GM21723 (cell line): ENCODE measurements around the gene SH3PXD2B.
"Not testable (repeated sequence)": the region's sequence is repeated elsewhere in the genome, so short reads cannot be mapped to it uniquely, and the experiment has no call there.

ENCODE experiments used
- ATAC-seq: cut with Tn5 transposase; IDR thresholded peaks from one replicate; pipeline ENCODE4 v1.9.1; 2021; ENCODE audit warnings: mild to moderate bottlenecking, moderate library complexity; ENCODE audit not compliant: unreplicated experiment

The SH3PXD2B gene

DNA sequence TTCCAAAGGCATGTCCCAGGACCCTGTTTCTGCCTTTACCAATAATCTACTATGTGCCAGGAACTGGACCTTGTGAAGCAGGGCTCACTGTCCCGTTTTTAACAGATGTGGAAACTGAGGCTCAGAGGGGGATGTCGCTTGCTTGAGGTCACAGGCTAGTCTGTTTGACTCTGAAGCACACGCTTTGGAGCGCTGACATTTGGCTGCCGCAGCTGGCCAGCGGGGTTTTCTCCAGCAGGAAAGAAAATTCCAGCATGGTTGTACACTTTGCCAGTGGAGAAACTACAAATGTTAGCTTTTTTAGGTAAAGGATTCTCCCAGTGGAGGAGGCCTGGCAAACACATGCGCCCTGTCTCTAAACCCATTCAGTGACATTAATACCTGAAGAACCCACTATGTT is 50.5 kb downstream of the SH3PXD2B start:
- ATAC-seq, result no peak

GRCh38 chr5:172403189-172403796 is 51.0 kb downstream of the SH3PXD2B start:
- ATAC-seq, result no peak

- no peak for ATAC-seq
These were observed 51.7 kb downstream of the SH3PXD2B start for GRCh38 chr5:172402531-172403188.

GRCh38 chr5:172402031-172402430 is 52.3 kb downstream of the SH3PXD2B start:
- not testable (repeated sequence) for ATAC-seq

DNA sequence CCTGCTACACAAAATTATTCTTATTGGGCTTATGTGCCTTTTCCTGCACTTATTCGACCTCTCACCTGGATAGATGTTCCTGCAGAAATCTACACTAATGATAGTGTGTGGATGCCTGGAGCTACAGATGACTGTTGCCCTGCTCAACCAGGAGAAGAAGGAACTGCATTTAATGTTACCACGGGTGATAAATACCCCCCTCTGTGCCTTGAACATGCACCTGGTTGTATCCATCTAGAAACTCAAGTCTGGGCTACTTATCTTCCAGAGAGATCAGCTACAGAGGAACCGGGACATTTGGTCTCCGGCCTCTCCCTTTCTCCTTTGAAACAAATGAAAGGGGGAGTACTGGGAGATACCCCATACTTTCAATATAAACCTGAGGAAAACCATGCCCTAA is 54.5 kb downstream of the SH3PXD2B start:
- no peak for ATAC-seq

DNA sequence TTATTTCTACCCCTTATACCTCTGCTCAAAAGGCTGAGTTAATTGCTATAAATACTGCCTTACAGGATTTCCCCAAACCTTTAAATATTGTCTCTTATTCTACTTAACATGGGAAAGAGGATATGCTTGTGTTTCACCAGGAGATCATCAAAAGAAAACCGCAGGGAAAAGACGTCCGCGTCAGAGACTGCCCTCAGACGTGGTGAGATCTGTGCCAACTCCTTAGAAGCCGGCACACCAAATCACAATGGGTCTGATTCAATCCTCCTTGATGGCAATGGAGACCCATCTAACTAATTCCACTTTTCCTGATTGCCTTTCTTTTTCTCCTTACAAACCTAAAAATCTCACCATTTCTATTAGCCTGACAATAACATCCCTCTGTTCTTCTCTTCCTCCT is 55.0 kb downstream of the SH3PXD2B start:
- no peak for ATAC-seq

DNA sequence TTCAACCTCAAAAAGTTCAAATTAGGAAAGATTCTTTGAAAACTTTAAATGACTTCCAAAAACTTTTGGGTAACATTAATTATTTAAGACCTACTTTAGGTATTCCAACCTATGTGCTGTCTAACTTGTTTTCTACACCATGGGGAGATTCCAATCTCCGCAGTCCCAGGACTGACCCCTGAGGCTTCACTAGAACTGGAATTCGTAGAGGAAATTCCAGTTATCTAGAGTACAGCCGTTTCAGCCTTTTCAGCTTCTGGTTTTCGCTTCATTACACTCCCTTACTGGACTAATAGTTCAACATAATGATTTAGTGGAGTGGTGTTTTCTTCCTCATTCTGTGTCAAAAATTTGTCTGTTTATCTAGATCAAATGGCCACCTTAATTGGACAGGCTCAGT is 55.7 kb downstream of the SH3PXD2B start:
- ATAC-seq, result not testable (repeated sequence)

DNA sequence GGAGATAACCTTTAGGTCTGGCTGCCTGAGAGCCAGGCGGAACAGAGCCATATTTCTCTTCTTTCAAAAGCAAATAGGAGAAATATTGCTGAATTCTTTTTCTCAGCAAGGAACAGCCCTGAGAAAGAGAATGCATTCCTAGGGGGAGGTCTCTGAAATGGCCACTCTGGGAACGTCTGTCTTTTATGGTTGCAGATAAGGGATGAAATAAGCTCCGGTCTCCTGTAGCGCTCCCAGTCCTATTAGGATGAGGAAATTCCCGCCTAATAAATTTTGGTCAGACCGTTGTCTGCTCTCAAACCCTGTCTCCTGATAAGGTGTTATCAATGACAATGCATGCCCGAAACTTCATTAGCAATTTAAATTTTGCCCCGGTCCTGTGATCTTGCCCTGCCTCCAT is 57.3 kb downstream of the SH3PXD2B start:
- ATAC-seq, result not testable (repeated sequence)

- no peak for ATAC-seq
These were observed 58.1 kb downstream of the SH3PXD2B start for GRCh38 chr5:172396220-172396619.

- ATAC-seq, result no peak
These were observed 58.8 kb downstream of the SH3PXD2B start for GRCh38 chr5:172395483-172395882.

GRCh38 chr5:172389578-172390112 is 64.7 kb downstream of the SH3PXD2B start:
- no peak for ATAC-seq

DNA sequence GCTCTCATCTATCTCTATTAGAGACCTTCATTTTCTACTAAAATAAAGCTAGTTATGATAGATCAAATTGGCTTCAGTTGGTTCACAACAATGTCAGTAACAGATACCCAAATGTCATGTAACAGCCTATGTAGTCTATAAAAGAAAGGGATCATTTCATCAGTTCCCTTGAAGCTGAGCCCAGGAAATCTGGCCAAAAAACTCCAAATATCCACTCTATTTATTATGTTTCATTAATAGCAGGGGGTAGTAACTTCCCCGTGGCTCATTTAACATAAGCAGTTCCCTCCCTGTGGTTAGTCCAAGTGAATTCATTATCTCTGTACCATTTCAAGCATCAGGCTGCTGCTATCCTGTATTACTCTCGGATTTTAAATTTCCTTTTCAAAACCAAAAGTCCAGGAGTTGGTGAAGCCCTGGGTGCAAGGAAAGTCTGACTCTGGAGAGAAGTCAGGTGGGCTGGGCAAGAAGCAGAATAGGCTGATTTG is 66.0 kb downstream of the SH3PXD2B start:
- no peak for ATAC-seq

DNA sequence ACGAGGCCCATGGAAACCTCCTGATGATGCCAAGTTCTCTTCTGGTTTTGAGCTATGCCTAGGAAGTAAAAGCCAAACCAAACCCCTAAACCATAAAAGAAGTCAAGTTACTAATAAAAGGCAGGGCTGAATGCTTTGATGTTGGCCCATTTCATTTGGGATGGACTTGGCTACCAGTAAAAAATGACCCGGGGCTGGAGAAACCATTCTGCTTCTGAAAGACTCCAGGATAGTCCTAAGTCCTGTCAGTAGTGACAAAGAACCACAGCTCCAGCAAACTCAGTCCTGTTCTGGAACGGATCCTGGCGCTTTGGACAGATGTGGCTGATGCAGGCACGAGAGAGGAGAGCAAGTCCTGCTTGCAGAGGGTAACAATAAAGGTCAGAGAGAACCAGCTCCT is 68.6 kb downstream of the SH3PXD2B start:
- ATAC-seq, result no peak

DNA sequence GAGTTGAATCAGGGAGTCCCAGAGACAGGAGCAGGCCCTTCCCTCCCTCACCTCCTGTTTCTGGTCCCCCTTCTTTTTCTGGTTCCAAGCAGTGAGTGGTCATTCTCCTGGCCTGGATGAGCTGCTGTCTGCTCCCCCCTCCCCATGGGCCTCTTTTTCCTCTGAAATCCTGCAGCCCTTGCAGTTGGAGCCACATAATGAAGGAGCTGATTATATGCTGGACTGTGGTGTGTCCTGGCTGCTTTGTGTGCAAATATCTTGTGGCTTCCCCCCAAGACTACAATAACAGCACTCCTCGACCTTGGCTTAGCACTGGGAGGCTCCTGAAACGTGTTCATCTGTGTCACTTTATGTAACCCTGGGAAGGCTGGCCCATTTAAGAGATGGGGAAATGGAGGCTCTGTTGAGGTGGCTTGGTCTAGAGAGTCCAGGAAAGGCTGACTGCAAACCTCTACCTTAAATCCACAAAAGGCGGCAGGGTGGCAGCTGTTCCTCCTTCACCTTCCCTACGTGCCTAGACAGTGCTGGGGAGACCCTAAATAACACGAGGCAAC is 69.2 kb downstream of the SH3PXD2B start:
- ATAC-seq, result no peak

DNA sequence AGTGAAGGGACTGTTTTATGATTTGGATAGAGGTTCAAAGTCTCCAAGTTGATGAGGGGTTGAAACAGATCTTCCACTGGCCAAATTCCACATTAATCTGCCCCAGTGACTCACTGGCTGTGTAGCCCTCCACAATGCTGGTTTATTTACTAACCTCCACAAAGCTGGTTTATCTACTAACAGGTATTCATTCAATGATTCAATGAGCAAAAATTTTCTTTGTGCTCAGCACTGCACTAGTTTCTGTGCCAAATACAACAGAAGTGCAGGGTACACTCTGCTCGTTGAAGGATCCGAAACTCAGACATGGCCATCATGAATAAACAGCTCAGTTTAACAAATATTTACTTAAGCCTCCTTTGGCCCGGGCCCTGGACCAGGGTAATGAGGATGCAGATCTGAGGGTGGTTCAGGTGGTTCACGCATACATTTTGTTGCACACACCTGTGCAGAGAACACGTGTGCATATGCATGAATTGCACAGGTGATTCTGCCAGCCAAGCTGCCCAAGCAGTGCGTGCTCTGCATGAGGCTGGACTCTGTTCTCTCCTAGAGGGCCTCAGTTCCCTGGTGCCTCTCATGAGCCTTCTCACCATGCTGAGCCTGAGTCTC is 71.0 kb downstream of the SH3PXD2B start:
- no peak for ATAC-seq

GRCh38 chr5:172380987-172381643 is 73.2 kb downstream of the SH3PXD2B start:
- ATAC-seq, result no peak

- ATAC-seq, result no peak
These were observed 73.9 kb downstream of the SH3PXD2B start for GRCh38 chr5:172380301-172380986.

GRCh38 chr5:172379481-172379880 is 74.8 kb downstream of the SH3PXD2B start:
- no peak for ATAC-seq

DNA sequence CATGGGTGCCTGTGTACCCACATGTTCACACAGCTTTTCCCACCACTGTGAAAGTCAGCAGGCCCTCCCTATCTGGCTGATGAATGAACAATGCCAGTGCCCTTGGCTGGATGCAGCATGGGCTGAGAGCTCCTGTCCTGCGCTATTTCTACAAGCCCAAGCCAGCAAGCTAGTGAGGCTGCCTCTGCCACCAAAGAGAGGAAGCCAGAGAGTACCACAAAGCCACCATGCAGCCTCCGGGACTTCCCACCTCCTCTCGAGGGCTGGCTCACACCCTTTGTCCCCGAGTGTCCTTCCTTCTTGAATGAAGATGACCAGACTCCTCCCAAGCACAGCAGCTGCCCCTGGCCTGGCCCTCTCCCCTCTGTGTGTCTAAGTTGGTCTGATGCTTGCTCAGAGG is 76.5 kb downstream of the SH3PXD2B start:
- no peak for ATAC-seq

GRCh38 chr5:172377438-172377837 is 76.9 kb downstream of the SH3PXD2B start:
- ATAC-seq, result no peak

GRCh38 chr5:172374783-172375182 is 79.5 kb downstream of the SH3PXD2B start:
- no peak for ATAC-seq
